GM18873 (cell line): Measurements from ENCODE around the gene PRKCZ.
"Not testable (repeated sequence)": the region's sequence is repeated elsewhere in the genome, so short reads cannot be mapped to it uniquely, and the experiment has no call there.

Source experiments
- ATAC-seq: cut with Tn5 transposase; IDR thresholded peaks from one replicate; pipeline ENCODE4 v1.9.1; 2021; ENCODE audit warnings: mild to moderate bottlenecking, moderate library complexity, moderate number of reproducible peaks; ENCODE audit not compliant: unreplicated experiment, low FRiP score

PRKCZ gene

DNA sequence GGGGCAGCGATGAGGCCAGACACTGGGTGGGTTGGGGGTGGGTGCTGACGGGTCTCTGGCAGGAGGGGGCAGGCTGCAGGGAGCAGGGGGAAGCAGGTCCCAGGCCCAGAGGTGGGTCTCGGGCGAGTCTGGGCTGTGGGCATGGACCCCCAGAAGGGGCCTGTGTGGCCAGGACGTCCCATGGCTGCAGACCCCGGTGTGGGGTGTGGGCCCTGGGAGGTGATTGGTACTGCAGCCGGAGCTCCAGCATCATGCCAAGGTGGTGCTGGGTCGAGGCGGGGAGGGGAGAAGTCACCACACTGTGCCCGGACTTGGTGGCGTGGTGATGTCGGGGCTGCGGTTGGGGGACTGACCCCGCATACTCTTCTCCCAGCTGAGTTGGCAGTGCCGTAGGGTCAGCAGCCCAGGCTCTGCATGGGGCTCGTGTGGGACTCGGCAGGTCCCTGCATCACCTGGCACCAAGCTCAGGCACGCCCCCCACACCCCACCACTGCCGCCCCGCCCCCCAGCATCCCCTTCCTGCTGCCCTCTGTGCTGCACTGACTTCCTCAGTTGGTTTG is 31.2 kb downstream of the PRKCZ start:
- no peak for ATAC-seq

DNA sequence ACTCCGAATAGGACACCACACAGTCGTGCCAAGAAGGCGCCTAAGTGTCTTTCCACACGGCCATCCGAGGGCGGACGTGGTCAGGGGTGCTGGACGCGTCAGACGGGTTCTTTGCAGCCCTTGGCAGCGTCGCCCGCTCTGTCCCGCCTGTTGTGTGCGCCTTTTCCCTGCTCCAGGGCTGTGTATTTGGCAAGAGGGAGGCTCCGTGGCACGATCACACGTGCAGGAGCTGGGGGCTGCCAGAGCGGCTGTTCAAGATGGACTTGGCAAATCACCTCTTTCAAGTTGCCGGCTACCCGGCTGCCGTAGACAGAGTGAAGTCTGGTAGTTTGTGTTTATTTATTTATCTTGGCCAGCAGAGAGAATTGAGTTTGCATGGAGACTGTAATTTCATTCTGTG is 31.9 kb downstream of the PRKCZ start:
- ATAC-seq, result no peak

DNA sequence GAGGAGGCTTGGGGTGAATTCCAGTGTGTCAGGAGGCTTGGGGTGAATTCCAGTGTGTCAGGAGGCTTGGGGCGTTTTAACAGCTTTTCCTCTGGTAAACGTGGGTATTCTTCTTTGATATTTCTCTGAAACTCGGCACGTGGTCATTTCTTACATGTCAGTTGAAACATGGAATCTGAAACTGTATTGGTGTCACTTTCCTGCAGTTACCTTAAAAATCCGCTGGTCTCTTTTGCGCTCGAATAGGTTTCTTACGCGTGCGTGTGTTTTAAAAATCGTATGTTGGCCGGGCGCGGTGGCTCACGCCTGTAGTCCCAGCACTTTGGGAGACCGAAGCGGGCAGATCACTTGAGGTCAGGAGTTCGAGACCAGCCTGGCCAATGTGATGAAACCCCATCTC is 33.5 kb downstream of the PRKCZ start:
- ATAC-seq, result no peak

DNA sequence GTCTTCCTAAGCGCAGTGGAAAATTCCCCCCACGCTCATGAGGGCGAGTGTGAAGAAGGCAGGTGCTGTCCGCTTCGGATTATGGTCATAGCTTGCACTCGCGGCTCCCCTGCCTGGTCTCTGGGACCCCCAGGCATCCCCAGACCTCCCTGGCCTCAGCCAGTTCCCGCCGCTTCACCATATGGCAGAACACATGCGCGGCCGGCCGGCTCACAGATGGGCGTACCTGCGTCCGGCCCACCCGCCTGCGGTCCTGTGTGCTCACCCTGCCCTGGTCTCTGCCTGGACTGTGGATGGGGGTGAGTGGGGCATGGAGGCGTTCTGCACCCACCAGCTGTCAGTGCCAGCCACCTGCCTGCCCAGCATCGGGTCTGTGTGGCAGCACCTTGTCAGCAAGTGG is 34.1 kb downstream of the PRKCZ start:
- ATAC-seq, result no peak

DNA sequence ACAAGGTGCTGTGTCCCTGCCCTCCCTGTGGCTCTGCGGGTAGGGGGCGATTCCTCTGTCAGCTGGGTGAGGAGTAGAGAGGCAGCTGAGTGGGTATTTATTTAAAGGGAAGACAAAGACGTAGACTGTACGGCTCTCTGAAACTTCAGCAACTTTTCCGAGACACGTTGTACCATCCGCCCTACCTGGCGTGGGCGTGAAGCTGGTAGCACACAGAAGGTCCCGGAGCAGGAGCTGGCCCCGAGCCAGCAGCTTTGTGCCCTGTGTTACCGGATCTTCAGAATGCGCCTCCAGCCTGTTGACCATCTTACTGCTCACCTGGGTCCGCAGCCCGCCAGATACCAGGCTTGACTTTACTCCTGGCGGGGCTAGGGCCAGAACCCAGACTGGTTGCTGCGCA is 34.9 kb downstream of the PRKCZ start:
- no peak for ATAC-seq

DNA sequence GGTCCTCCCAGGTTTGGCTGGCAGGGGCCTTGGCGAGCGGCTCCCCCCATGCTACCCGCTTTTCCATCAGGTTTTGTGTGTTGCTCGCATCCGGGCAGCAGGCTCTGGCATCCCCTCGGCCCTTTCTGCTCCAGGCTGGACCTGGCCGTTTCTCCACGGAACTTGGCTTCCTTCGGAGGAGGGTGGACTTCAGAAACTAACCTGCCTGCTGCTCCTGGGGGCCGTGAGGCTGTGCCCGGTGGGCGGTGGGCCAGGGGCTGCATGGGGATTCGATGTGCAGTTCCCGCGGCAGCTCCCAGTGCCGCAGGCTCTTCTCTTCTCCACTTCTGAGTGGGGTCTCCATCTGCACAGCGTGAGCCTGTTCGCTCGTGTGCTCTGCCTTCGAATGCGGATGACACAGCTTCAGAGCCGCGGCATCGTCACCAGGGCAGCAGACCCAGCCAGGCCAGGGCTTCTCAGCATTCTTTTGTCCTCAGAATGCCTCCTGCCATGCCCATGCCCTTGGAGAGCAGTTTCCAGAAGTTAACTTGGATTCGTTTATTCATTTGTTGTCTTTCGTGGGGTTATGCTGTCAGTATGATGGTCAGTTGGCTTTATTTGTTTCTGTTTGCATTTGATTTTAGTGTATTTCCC is 36.4 kb downstream of the PRKCZ start:
- no peak for ATAC-seq

DNA sequence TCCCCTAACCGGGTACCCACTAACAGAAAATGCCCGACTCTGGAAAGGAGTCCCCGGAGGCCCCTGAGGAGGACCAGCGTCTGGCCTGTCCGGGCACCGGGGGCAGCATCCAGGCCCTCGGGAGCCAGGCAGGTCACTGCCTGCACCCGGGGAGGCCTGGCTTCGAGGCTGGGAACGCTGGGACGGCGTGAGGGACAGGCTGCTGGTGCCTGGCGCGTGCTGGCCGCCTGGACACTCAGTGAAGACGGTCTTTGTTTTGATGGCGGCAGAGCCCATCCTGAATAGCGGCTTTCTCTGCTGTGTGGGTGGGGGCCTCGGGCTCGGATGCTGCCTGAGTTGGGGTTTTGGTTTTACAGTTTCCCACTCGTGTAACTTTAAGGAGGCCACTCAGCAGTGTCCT is 37.6 kb downstream of the PRKCZ start:
- no peak for ATAC-seq

DNA sequence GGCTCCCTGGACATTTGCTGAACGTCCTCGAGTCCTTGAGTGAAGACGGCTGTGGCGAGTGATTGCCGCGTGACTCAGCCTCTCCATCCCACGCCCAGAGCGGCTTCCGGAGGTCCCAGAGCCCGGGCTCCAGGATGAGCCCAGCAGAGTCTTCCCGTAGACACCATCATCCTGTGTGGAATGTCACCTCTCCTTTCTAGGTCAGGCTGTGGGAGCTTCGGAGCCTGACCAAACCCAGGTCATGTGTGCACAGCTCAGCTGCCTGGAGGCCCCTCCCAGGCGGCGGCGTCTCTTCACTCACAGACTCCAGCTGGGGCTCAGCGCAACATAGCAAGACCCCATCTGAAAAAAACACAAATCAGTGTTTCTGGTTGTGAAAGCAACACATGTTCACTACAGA is 38.2 kb downstream of the PRKCZ start:
- ATAC-seq, result no peak

DNA sequence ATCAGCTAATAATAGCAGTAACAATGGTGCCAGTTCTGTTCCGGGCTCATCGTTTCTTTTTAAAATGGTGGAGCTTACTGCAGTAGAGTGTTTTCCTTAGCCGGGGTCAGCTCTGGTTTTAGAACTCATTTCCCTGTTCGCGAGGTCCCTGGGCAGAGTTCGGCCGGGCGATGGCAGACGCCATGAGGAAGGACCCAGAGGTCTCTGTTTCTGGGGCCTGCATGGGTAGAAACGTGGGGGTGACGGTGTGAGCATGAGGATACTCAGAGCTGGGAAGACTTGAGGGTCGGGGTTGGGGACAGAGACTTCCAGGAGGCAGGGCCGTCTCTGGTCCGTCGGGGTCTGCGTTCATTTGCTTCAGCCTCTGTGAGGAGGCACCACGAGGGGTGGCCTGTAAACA is 38.8 kb downstream of the PRKCZ start:
- ATAC-seq, result no peak

DNA sequence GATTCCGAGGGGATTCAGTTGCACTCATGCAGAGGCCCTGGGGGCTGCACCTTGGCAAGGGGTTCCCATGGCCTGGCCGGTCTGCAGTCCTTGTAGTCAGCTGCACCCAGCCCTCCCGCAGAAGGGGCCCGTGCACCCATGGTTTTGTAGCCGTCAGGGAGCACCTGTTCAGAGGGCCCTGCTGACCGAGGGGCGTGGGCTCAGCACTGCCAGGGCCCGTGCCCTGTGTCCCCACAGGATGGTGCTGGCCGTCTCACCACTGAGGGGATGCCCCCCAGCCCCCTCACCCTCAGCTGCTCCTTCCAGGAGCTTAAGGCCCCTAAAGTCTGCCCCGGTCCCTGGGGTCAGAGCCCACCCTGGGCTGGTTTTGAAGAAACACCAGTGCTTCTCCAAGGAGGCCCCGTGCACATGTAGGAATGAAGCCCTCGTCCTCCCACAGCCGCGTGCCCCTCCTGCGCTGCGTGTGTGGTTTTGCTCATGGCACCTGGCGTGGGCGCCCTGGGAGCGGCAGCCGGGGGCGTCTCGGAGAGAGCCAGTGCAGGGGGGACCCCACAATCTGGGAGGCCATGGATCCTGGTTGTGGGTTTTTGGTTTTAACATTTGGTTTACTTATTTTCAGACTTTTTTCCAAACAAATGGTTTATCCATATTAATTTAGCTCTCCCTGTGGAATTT is 40.1 kb downstream of the PRKCZ start:
- no peak for ATAC-seq

DNA sequence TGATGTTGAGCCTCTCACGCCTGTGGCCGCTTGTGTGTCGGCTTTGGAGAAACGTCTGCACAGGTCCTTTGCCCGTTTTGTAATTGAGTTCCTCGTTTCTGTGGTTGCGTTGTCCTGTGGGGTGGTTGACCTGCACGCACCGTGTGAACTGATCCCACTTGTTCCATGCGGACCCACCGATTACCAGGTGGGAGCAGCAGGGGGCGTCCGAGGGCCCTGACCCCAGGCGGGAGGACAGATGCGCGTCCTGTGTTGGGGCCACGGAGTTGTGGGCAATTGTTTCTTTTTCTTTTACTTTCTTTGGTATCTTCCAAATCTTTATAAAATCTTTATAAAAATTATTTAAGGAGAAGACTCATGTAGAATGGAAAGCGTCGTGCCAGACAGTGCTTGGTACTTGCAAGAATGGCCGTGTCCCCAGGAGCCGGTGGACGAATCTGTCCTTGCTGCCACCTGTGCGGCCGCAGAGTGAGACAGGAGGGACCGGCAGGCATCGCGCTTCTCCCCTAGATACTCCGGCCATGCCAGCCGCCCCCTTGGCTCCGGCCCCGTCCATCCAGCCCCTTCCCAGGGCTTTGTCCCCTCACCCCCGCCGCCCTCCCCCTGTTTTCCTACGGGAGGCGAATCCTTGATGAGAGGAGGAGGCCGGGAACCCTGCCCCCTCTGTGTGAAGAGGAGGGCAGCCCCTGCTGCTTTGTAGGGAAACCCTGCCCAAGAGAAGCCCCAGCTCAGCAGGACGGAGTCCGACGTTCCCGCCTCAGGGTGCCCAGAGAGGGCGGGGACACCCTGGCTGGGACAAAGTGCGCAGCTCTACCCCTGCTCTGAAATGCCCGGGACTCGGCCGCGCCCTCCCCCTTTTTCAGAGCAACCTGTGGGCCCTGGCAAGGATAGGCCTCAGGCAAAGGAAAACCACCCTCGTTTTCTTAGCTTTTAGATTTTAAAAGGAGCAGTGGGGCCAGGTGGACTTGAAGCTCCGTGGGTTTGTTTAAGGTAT is 41.7 kb downstream of the PRKCZ start:
- ATAC-seq, result no peak

DNA sequence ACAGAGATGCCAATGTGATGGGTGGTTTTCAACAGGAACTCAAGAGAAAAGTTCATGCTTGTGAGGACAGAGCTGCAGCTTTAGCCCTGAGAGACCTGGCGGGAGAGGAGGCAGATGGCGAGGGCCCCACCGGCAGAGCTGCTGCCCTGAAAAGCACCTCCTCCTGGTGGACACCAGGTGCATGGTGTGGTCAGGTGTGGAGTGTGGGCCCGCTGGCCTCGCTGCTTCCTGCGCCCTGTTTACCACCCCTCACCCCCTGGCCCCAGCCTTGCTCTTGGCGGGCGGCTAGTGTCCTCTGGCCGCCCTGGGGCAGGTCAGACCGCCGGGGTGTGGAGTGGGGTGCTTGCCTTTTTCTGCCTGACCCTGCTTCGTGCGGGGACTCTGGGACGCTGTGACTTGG is 42.8 kb downstream of the PRKCZ start:
- ATAC-seq, result no peak

DNA sequence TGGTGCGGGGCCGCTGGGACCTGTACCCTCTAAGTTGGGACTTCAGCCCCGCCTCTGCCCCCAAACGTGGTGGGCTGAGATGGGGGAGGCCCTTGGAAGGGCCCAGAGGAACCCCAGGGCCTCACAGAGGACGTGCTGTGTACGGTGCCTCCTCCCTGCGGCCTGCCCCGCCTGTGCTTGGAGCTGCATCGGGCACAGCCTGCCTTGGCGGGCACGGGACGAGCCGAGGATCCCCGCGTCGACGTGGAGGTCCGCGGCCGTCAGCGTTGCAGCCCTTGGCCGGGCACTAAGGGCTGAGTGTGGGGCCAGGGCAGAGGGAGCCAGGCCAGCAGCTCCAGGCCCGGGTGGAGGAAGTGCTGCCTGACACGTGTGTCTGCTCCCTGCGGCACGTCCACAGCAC is 43.4 kb downstream of the PRKCZ start:
- ATAC-seq, result no peak

DNA sequence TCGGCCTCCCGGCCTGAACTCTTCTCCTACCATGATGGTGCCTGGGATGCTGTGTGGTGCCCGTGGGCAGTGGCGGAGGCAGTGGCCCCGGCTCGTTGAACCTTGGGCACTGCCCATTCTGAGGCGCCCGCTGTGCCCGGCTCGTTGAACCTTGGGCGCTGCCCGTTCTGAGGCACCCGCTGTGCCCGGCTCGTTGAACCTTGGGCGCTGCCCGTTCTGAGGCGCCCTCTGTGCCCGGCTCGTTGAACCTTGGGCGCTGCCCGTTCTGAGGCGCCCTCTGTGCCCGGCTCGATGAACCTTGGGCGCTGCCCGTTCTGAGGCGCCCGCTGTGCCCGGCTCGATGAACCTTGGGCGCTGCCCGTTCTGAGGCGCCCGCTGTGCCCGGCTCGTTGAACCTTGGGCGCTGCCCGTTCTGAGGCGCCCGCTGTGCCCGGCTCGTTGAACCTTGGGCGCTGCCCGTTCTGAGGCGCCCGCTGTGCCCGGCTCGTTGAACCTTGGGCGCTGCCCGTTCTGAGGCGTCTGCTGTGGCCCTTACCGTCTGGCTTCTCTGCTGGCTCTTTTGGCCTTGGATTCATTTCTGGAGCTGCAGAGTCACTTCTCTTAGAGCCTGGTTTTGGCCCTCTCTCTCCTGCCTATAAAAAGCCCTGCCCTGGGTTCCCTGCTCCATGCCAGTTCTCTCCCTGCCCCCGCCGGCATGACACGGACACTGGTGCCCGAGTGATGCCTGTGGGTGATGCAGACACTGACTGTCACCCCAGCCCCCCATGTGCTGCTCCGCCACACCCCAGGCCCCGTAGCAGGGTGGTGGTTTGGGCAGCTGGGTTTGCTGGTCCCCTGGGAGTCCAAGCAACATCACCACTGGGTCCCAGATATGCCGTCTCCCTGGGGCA is 44.3 kb downstream of the PRKCZ start:
- not testable (repeated sequence) for ATAC-seq

DNA sequence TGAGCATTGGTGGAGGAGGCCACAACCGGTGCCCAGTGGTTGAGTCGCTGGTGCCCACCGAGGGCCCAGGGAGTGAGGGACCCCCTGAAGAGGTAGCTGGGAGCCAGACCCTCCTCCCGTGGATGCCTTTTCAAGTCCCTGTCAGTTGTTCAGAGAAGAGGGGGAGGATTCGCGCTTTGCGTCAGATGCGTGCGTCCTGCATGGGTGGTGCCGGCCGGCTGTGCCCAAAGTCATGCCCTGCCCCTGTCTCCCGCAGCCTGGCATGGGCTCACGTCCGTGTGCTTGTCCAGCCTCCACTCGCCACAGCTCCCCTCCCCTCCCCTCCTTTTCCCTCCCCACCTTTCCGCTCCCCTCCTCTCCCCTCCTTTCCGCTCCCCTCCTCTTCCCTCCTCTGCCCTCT is 45.2 kb downstream of the PRKCZ start:
- no peak for ATAC-seq

DNA sequence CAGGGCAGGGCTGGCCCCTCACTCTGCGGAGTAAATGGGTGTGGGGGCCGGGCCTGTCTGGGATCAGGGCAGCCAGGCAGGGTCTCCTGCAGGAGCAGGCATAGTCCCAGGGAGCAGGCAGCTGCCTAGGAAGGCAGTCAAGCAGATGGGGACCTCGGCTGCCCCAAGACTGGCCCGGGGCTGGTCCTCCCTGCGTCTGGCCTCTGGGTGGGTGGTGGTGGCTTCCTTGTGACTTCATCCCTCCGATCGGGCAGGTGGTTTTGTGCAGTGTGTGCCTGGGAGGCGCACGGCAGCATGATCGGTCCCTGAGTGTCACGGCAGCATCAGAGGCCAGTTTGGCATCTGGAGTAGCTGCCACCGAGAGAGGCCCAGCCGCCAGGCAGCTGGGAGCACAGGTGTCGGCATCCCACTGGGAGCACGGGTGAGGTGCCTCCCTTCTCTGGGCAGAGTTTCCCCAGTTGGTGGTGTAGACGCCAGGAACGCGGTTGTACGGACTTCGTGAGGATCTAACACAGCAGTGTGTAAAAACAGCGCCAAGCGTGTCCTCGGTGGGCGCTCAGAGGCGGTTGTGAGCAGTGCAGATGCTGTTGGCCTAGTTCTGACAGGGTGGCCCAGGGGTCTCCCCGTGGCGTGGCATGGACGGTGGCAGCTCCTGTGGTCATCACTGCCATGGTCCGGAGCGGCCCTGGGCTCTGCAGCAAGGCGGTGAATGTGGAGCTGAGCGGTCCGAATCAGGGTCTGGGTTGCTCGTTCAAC is 45.9 kb downstream of the PRKCZ start:
- ATAC-seq, result no peak

DNA sequence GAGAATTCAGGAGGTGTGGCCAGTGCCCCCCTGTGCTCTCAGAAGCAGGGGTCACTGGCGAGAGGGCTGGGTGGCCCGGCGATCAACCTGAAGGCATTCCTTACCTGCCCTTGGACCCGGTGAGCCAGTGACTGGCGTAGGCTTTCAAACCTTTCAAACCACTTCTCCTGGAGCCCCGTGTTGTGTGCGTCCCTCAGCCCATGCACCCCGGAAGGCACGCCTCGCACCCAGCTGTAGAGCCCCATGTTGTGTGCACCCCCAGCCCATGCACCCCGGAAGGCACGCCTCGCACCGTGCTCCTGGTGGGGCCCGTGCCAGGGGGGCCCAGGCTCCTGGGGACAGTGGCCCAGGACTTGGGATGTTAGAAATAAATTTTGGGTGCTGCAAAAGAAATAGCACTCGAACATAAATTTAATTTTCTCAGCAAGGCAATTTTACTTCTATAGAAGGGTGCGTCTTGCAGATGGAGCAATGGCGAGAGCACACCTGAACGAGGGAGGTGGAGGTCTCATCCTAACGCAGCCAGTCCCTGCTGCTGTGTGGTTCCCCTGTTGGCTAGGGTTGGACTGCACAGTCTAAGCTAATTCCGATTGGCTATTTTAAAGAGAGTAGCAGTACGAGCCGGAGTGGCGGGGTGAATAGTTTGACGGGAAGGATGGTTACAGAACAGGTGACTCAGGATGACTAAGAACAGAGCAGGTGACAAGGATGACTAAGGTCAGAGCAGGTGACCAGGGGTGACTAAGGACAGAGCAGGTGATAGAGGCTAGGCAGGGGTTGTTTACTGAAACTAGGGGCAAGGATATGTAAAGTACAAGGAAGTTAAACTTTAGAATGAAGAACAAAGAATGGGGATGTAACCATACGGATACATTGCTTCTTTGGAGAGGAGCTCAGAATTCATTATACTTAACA is 47.4 kb downstream of the PRKCZ start:
- ATAC-seq, result no peak

DNA sequence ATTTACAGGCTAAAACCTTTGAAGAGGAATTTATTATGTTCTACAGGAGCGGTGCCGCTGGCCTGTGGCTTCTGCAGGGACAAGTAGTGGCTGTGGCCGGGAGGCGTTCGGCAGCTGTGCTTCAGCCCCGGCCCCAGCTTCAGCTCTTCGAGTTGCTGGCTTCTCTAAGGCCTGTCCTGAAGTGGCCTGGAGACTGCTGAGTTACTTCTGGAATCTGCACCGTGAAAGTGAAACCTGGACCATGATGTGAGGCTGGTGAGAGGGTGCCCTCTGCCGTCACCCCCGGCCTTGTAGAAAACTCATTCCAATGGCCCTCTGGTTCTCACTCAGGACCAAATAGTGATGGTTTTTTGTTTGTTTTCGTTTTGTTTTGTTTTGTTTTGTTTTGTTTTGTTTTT is 48.1 kb downstream of the PRKCZ start:
- no peak for ATAC-seq
